ENCODE measurements around the gene PIK3CB.

GRCh38 chr3:138657508-138657907, 177.2 kb downstream of the PIK3CB start:
- TF ChIP-seq, protein P1, sequence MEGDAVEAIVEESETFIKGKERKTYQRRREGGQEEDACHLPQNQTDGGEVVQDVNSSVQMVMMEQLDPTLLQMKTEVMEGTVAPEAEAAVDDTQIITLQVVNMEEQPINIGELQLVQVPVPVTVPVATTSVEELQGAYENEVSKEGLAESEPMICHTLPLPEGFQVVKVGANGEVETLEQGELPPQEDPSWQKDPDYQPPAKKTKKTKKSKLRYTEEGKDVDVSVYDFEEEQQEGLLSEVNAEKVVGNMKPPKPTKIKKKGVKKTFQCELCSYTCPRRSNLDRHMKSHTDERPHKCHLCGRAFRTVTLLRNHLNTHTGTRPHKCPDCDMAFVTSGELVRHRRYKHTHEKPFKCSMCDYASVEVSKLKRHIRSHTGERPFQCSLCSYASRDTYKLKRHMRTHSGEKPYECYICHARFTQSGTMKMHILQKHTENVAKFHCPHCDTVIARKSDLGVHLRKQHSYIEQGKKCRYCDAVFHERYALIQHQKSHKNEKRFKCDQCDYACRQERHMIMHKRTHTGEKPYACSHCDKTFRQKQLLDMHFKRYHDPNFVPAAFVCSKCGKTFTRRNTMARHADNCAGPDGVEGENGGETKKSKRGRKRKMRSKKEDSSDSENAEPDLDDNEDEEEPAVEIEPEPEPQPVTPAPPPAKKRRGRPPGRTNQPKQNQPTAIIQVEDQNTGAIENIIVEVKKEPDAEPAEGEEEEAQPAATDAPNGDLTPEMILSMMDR (IDR thresholded peaks at IDR 0.05): no peak
- TF ChIP-seq POLR2A (IDR thresholded peaks at IDR 0.05): no peak

Data from Peyer's patch (tissue), 4 donors.